DMS53 treated with DMSO at 0.1 percent for 48 hours (cell line): ENCODE data around the gene PDE2A.
A peak's percentile ranks its signal among the peaks of the same experiment; 100 is the strongest.

ENCODE experiments used
- DNase-seq: peaks from one replicate; lab custom pipeline; 2025; ENCODE audit not compliant: unreplicated experiment; lab: John Stamatoyannopoulos, UW

The PDE2A gene

GRCh38 chr11:72673943-72674828 is at the start of gene PDE2A:
Gene PDE2A (minus strand): TSS chr11:72674422. CDS start chr11:72674207, 215 bp downstream.
- DNase-seq: no peak

- no peak for DNase-seq
These were observed 49.3 kb upstream of the PDE2A start for GRCh38 chr11:72723508-72723907.

GRCh38 chr11:72722050-72722748 is 48.0 kb upstream of the PDE2A start:
- peak; percentile 100 for DNase-seq

GRCh38 chr11:72721689-72722049 is 47.4 kb upstream of the PDE2A start:
- no peak for DNase-seq

- no peak for DNase-seq
These were observed 47.1 kb upstream of the PDE2A start for GRCh38 chr11:72721276-72721675.

- no peak for DNase-seq
These were observed 46.6 kb upstream of the PDE2A start for GRCh38 chr11:72720784-72721183.

- DNase-seq: no peak
These were observed 45.8 kb upstream of the PDE2A start for GRCh38 chr11:72720047-72720446.

GRCh38 chr11:72719551-72719950 is 45.3 kb upstream of the PDE2A start:
- no peak for DNase-seq

- DNase-seq: no peak
These were observed 44.9 kb upstream of the PDE2A start for GRCh38 chr11:72719144-72719543.

- no peak for DNase-seq
These were observed 43.9 kb upstream of the PDE2A start for GRCh38 chr11:72718101-72718501.

- no peak for DNase-seq
These were observed 42.7 kb upstream of the PDE2A start for GRCh38 chr11:72716788-72717435.

GRCh38 chr11:72716290-72716689 is 42.1 kb upstream of the PDE2A start:
- DNase-seq: no peak

- DNase-seq: no peak
These were observed 38.6 kb upstream of the PDE2A start for GRCh38 chr11:72712841-72713240.

GRCh38 chr11:72712168-72712751 is 38.0 kb upstream of the PDE2A start:
- DNase-seq: no peak

GRCh38 chr11:72711141-72711540 is 36.9 kb upstream of the PDE2A start:
- DNase-seq: no peak

- no peak for DNase-seq
These were observed 36.1 kb upstream of the PDE2A start for GRCh38 chr11:72710278-72710677.

- no peak for DNase-seq
These were observed 35.4 kb upstream of the PDE2A start for GRCh38 chr11:72709478-72710238.

- DNase-seq: no peak
These were observed 32.8 kb upstream of the PDE2A start for GRCh38 chr11:72707032-72707431.

GRCh38 chr11:72706579-72706978 is 32.4 kb upstream of the PDE2A start:
- no peak for DNase-seq

GRCh38 chr11:72705442-72706365 is 31.5 kb upstream of the PDE2A start:
- no peak for DNase-seq
